Stimulated activated CD4-positive, alpha-beta T cell treated with anti-CD3 and anti-CD28 coated beads, Interleukin-4, amount 100 ng/mL, for 48 hours (primary cell): ENCODE data around the gene COA6.

Source experiments
- DNase-seq, 2 donors: peaks; one replicate each; pipeline ENCODE4 v3.0.0-alpha.2; 2020; ENCODE audit warnings: low read depth in 2 of 2

The COA6 gene, protein sequence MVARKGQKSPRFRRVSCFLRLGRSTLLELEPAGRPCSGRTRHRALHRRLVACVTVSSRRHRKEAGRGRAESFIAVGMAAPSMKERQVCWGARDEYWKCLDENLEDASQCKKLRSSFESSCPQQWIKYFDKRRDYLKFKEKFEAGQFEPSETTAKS

DNA sequence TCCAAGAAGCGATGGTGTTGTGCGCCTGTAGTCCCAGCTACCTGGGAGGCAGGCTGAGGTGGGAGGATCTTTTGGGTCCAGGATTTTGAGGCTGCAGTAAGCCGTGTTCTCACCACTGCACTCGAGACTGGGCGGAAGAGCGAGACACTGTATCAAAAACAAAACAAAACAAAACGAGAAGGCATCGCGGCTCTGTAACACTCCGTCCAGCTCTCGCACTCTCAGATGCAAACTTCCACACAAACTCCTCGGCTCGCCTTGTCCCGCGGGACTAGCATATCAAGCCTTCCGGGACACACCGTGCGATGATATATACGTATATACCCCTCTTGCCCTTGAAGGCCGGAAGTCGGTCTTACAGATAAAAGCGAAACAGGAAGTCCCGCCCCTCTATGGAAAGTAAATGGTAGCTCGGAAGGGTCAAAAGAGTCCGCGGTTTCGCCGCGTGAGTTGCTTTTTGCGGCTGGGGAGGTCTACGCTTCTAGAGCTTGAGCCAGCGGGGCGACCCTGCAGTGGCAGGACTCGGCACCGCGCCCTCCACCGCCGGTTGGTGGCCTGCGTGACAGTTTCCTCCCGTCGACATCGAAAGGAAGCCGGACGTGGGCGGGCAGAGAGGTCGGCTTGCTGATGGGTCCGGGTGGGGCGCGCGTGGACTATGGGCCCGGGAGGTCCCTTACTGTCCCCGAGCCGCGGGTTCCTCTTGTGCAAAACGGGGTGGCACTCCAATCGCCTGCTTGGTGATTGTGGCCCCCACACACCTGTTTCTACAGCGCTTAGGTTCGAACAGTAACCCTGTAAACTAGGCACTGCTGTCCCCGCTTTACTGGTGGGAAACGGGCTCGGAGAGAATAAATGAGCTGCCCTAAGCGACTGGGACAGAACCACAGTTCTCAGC is at the start of gene COA6:
Gene COA6, plus strand, starts transcription at position 393 of the 895 bp plus-strand sequence. Its CDS starts 11 bp downstream, at position 404.
- peak; percentile 88 to 92 for DNase-seq

DNA sequence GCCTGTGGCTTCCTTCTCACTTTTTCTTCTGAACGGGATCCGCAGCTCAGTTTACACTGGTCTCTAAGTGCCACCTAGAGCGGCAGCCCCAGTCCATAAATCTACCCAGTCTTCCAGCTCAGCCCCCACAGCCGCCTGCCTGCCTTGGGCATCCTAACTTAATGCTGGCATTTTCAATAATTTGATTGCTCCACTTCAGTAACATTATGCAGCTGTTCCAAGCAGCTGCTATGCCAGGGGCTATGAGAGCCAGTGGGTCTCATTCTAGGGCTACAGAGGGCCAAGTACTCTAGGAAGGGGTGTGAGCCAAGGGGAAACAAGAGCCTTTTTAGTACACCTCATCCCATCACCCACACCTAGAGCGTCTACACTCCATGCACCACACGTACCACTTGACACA is 48.4 kb upstream of the COA6 start:
- no peak for DNase-seq

DNA sequence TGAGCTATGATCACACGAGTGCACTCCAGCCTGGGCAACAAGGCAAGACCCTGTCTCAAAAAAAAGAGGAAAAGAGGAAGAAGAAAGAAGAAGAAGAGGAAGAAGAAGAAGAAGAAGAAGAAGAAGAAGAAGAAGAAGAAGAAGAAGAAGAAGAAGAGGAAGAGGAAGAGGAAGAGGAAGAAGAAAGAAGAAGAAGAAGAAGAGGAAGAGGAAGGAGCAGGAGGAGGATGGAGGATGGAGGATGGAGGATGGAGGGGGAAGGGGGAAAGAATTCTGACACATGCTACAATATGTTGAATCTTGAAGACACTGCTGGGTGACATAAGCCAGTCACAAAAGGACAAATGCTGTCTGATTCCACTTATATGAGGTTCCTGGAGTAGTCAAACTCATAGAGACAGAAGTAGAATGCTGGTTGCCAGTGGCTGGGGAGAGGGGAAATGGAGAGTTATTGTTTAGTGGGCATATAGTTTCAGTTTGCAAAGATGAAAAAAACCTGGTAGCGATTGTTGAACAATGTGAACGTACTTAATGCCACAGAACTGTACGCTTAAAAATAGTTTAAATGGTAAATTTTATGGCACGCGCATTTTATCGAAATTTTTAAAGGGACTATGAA is 47.3 kb upstream of the COA6 start:
- no peak for DNase-seq

DNA sequence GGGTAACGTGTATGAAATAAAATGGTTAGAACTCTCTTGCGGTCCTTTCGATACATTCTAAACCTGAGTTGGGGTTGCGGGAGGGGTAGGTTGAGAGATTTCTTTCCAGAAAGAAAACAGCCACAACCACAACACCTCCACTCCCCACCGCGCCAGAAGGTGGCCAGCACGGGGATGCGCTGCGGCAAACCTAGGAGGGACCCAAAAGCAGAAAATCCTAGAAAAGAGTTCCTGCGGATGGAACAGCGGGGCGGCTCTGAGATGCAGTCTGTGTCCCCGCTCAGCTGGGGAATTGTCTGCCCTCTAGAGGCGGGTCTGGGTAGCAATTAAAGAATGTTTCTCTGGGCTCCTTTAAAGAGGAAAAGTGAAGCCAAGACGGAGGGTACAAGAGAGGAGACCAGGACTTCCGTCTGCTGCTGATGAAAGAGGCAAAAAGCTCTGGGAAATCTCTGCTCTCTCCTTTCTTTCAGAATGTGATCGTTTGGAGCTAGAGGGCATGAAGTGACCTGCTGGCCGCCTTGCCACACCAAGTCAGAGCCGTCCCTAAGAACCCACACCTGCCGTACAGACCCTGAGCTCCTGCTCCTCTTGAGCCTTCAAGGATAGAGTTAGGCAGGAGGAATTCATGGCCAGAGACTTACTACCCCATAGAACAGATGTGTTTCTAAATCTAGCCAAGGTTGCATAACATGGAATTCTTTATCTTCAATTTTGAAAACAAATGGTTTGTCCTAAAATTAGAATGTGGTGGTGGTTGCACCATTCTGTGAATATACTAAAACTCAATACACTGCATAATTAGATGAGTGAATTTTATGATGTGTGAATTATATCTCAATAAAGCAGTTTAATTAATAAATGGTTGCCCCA is 46.5 kb upstream of the COA6 start:
- peak; percentile 56 to 69 for DNase-seq

DNA sequence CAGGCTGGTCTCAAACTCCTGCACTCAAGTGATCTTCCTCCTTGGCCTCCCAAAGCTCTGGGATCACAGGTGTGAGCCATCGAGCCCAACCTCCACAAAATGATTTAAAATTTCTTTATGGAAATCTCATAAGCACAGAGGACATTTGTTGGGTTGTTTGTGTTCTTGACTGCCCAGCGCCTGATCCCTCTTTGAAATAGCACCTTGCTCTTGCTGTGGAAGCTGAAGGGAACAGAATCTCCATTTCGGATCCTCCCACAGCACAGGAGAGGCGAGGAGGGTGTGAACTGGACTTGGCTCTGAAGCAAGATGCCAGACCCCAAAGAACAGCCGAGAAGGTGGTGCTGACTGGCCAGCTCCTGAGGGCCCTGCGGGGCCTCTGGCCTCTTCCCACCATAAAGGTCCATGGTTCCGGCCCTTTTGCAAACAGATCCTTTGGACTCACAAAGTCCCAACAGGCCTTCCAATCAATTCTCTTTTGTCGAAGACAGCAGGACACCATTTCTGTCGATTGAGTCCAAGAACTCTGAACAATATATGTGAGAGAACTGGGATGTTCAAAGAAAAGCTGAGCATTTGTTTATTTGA is 45.6 kb upstream of the COA6 start:
- DNase-seq = no peak

DNA sequence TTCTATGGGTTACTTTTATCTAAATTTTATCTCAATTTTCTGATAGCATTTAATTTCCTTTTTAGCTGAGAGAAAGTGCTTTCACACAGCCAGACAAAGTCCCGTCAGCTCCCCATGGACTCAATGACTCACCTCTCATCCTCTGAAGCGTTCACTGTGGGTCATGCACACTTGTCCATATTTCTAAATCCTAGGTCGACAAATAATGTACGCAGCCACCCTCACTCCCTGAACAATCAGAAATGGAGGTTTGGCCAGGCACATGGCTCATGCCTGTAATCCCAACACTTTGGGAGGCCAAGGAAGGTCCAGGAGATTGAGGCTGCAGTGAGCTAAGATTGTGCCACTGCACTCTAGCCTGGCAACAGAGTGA is 42.4 kb upstream of the COA6 start:
- DNase-seq = no peak

DNA sequence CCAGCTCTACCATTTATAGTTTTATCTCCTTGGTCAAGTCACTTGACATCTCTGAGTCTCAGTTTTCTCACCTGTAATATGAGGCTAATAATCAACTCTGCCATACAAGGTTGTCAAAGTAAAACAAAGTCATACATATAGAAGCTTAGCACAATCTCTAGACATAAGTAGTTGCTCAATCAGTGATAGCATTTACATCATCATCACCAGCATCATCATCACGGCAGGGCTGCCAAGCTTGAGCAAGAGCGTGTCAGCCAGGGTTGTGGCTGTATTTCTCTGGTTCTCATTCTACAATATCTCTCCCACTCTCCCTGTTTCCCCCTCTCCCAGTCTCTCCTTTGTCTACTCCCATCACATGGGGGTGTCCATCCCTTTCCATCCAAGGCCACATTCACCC is 41.7 kb upstream of the COA6 start:
- no peak for DNase-seq

DNA sequence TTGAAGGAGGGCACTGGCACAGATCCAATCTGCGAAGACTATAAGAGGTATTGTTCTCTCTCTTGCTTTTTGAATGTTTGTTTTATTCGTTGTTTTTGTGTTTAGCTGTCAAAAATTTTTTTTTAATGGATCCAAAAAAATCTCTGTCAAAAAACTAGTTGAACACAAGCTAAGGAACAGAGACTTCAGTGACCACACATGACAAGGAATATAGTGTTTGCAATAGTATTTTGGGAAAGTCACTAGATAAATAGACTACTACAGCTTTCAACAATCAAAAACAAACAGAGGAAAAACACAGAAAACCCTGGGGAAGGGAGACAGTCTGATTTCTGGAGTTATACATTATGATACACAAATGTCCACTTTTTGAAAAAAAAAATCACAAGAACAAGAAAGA is 36.9 kb upstream of the COA6 start:
- DNase-seq = no peak

DNA sequence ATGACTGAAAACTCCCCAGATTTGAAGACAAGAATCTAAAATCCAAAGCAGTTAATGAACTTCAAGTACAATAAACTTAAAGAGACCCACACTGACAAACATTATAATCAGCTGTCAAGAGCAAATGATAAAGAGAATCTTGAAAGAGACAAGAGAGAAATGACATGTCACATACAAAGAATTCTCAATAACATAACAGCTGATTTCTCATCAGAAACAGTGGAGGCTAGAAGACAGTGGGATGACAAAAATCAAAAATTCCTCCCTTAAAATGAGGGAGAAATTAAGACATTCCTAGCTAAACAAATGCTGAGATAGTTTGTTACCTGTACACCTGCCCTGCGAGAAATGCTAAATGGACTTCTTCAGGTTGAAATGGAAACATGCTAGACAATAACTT is 36.0 kb upstream of the COA6 start:
- DNase-seq = no peak

DNA sequence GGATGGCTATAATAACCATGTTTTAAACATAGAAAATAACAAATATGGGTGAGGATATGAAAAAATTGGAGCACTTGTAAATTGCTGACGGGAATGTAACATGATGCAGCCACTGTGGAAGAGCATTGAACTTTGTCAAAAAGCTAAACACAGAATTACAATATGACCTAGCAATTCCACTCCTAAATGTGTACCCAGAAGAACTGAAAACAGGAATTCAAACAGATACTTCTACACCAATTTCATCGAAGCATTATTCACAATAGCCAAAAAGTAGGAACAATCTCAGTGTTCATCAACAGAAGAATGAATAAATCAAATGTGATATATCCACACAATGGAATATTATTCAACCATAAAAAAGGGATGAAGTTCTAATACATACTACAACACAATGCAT is 32.7 kb upstream of the COA6 start:
- no peak for DNase-seq

DNA sequence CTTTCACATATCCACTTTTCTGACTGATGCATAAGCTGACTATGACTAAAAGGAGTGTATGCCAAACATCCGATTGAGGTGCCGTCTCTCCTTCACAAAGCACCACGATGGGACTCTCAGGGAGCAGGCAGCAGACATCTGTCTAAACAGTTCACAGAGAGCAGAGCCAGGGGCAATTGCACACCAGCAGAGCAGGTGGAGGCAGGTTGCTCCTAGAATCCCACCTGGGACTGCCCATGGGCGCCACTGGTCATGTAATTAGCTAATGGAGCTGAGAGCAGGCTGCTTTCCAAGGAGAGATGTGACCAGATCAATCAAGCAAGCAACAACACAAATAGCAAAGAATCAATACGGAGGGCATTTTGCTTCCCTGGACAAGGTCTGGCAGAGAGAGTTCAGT is 30.5 kb upstream of the COA6 start:
- DNase-seq = no peak

DNA sequence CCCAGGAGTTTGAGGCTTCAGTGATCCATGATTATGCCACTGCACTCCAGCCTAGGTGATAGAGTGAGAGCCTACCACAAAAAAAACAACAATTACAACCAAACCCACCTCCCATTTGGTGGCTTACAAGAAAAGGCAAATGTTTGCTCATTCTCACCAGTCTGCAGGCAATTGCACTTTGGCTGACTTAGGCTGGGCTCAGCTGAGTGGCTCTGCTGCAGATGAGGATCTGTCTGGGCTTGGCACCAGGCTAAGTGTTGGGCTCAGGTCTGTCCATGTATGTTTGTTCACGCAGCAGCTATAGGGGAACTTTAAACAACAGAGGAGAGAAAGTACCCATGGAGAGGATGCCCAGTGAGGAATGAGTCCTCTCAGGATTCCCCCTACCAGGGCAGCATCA is 28.0 kb upstream of the COA6 start:
- DNase-seq = no peak

DNA sequence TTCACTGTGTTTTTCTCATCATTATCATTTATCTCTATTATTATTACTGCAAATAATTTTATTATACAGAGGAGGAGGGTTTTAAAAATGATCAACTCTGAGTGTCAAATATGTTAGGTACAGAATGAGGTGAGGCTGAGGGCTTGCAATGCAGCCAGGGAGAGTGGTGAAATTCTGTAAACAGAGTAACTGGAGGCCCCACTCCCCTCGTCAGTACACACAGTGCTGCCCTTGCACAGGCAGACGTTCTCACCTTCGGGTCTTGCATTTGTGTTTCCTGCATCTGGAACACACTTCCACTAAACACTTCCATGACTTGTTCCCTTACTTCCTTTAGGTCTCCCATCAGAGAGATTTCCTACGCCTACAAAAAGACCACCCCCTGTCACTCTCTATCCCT is 24.3 kb upstream of the COA6 start:
- no peak for DNase-seq

DNA sequence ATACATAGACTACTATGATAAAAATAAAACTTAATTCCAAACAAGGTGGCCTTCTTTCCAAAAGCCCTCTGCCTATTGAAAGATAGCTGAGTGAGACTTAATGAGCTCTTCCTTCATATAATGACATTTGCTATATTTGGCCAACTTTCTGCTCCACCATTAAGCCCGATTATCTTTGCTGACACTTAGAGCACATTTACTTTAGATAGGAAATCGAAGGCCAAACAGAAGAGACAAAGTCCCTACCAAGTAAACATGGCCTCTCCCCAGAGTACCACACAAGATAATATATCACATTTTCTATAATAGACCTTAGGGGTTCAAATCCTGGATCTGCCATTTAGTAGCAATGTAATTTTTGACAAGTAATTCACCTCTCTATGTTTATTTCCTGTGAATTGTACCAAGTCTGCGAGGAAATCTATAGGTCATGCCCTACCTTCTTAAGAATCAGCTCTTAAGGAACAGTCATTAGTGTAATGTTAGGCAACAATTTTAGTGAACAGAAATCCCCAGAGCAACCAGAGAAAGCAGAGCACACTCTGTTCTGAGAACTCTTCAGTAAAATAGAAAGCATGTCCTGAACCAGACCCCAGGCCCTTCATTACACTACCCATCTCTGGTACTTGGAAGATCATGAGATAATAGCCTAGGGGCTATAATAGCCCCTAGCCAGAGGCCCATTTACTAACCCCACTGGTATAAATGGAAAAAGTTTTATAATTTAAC is 17.3 kb upstream of the COA6 start:
- no peak for DNase-seq

DNA sequence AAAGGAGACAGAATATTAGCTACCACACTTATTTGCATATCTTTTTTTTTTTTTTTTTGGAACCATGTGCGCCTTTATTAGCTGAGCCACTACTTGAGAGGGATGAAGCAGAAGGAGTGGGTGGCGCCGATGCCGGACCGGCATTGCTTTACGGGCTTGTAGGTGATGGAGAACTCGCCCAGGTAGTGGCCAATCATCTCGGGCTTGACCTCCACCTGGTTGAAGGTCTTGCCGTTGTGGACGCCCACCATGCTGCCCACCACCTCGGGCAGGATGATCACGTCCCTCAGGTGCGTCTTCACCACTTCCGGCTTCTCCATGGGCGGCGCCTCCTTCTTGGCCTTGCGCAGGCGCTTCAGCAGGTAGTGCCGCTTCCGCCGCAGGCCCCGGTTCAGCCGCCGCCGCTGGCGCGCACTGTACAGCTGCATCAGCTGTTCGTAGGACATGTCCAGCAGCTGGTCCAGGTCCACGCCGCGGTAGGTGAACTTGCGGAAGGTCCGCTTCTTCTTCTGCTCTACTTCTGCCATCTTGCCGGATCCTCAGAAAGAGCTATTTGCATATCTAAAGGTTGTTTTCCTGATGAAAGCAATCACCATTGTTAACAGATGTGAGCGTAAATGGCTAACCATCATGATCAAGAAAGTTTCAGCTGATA is 16.5 kb upstream of the COA6 start:
- peak in 1 of 2 donors; percentile 50 for DNase-seq

DNA sequence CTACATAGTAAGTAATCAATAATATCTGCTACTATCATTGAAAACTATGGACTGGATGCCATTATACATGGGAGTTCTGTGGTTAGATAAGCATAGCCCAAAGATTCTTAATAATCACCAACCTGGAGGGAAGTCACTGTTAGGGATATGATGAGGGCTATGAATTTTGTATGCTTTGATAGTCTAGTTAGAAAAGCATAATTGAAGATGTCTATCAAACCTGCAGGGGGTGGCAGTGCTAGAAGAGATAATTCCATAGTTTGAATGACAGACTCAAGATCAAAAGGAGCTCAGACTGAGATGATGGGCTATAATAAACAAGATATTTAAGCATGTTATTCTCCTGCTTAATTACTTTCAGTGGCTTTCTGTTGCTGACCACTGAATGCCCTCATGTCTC is 15.4 kb upstream of the COA6 start:
- no peak for DNase-seq

DNA sequence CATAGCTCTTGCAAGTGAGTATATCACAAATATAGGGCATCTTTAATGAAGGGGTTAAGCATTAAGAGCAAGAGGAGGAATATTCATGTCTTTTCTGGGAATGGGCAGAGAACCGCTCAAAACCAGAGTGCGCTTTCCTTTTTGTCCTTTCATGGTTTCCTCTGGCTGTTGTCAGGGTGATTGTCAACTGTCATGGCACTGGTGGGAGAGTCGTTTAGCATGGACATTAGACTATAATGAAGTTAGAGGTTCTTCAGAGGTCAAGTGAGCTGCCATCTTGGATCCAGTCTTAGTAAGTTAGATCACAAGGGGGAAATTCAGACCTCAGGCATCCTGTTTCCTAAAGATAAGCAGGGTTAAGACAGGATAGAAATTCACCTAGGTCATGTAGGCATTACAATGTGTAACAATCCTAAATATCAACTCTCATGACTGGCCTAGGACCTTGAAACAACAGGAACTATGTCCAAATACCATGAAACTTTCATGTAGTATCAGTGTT is 12.1 kb upstream of the COA6 start:
- no peak for DNase-seq

DNA sequence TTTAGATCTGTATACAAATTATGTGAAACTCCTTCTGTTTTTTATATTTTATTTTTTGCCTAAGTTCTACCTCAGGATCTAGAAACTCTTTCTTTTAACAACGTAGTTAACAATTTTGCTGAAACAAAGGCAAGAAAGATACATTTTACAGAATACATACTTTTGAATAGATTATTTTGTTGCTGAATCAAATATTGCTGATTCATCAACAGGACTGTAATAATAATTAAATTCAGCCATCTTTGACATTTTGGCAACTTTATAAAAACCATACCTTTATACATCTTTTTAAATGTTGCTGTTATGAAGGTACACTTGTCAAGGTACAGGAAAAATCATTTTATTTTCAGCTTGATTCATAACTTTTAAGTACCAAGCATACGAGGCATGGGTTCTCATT is 10.7 kb upstream of the COA6 start:
- no peak for DNase-seq

DNA sequence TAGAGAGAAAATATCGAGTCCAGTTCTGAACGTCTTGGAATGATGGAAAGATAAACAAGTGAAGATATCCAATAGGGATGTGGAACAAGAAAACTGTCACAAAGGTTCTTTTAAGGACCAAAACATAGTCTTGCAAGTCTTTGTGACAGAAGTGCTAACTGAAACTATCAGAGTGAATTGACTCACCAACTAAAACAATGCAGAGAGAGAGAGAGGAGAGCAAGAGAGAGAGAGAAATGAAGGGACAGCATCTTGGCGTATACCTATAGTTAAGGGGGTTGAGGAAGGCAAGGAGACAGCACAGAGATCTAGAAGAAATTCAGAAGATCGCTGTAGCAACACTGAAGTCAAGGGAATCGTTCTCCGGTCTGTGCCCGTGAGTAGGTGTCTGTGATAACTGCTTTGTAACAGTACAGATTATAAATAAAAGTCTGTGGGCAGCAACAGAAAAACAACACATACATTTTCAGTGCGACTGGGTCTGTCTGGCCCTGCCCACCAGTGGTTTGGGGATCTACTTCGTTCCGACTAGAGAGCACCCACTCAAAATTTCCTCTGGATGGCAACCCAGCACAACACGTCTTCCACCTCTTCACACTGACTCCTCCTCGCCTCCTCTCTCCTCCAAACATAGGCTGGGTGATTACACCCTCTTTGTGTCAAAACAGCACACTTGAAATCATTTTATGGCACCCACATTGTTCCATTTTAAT is 4.8 kb upstream of the COA6 start:
- peak in 1 of 2 donors; percentile 25 for DNase-seq

DNA sequence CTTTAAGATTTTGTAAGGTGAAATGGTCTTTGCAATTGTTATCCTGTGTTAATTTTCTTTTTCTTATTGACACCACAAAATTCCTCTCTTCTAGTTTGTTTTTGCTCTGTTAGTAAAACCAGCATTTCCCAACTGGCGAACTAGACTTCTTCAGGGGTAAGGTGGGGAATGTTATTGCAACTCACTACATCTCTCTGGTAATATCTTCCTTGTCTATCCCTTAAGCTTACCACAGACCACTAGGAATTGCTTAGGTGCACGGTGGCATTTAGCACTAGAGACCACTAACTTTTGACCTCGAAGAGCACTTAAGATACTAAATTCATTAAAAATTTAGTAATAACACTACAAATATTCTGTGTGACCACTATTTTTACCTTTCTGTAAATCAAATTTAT is 4.2 kb upstream of the COA6 start:
- no peak for DNase-seq
